CD4-positive, alpha-beta T cell treated with Interleukin-6 at 100 ng/mL for 8 hours (primary cell): ENCODE measurements around the gene AKAP7.
"Not testable (repeated sequence)": the region's sequence is repeated elsewhere in the genome, so short reads cannot be mapped to it uniquely, and the experiment has no call there.

Experiments used
- DNase-seq: peaks from one replicate; pipeline ENCODE4 v3.0.0-alpha.2; 2020; ENCODE audit warnings: mixed read lengths, low spot score

AKAP7 gene

GRCh38 chr6:131293472-131293911 lies 158.2 kb downstream of the AKAP7 start:
- no peak for DNase-seq

DNA sequence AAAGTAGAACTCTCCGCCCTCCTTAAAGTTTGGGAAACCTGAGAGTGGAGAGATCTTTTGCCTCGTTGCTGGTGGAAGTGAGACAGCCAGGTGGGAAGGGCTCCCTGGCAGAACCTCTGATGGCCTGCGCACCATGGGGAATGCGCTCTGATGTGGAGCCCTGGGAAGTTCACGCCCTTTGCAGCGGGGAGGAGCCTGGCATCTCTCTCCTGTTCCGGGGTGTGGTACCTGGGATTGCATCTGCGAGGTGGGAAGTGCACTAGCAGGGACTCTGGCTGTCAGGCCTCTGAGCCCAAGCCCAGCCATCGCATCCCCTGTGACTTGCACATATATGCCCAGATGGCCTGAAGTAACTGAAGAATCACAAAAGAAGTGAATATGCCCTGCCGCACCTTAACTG lies 159.8 kb downstream of the AKAP7 start:
- no peak for DNase-seq

GRCh38 chr6:131300826-131301225 lies 165.6 kb downstream of the AKAP7 start:
- not testable (repeated sequence) for DNase-seq

DNA sequence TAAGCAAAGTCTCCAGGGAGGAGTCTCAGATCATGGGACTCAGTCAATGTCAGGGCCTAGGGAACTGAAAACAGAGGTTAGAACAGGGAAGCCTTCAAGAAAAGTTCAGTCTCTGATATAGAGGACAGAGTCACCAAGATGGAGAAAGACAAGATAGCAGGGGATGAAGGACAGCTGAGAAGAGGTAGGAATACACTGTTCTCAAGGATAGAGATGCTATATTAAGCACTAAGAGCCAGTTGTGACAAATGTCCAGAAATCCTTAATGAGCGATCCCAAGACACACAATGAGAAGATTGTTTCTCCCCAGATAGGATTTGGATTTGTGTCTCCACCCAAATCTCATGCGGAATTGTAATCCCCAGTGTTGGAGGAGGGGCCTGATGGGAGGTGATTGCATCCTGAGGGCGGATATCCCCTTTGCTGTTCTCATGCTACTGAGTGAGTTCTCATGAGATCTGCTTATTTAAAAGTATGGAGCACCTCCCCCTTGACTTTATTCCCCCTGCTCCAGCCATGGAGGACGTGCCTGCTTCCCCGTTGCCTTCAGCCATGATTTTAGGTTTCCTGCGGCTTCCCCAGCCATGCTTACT lies 168.2 kb downstream of the AKAP7 start:
- DNase-seq, result no peak

DNA sequence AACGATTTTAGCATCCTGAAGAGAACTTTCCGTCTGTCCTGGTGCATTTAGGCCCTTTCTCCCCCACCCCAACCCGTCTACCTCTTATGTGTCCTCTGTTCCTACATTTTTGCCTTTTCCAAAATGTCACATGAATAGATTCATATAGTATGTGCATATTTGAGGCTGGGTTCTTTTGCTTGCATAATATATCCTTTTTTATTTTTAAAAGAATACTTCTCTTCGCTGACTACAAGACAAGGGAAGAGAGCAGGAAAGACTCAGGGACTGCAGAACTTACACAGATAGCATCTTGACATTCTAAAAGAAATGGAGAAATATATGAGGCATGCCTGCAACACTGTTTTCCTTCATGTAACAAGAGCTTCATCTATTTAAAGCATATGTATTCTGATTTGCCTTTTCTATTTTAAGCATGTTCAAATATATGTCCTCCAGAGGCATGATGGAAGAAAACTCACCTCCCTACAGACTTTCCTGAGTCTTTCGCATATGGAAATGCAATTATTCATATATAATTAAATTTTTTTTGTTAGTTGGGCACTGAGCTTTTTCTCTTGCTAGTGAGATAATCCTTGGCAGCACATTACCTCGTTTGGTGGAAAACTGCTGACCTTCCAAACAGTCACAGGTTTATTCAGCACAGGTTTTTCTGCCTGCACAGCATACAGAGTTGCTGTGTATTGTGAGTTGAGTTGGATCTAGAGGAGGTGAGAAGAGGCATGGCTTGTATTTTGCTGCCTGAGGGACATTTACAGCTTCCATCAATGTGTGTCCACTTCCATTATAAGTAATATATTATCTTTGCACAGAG lies 170.0 kb downstream of the AKAP7 start:
- DNase-seq, result no peak

DNA sequence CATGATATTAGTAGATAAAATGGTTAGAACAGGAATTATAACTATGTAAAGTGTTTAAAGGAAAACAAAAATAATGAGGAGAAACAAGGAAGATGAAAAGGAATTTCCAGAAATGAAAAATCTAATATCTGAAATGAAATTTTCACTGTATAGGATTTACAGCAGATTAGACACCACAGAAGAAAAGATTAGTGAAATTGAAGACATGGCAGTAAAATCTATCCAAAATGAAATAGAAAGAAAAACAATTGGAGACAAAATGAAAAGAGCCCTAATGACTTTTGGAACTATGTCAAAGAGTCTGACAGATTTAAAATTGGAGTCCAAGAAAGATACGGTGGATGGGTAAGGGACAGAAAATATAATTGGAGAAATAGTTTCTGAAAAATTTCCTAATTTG lies 174.2 kb downstream of the AKAP7 start:
- DNase-seq, result no peak

DNA sequence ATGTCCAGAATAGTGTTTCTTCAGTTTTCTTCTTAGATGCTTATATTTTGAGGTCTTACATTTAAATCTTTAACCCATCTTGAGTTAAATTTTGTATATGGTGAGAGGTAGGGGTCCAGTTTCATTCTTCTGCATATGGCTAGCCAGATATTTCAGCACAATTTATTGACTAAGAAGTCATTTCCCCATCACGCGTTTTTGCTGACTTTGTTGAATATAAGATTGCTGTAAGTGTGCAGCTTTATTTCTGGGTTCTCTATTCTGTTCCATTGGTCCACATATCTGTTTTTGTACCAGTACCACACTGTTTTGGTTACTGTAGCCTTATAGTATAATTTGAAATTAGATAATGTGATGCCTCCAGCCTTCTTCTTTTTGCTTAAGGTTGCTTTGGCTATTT lies 179.6 kb downstream of the AKAP7 start:
- DNase-seq, result no peak

- no peak for DNase-seq
Observed at GRCh38 chr6:131316654-131317053, 181.4 kb downstream of the AKAP7 start.

- DNase-seq, result no peak
Observed at GRCh38 chr6:131317516-131317915, 182.2 kb downstream of the AKAP7 start.

DNA sequence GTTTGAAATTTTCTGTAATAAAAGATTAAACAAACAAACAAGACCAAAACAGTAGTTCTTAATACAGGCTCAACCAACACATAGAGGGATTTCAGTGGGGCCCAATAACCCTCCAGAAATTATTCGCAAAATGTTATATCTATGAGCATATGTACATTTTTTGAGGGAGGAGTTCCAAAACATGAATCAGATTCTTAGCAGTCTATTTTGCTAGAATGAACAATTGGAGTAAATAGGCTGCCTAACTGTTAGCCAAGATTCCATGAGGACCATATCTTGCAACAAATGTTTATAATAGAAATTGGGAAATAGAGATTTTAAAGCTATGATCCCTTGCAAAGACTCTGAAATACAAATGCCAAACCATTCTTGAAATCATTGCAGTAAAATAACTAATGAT lies 186.3 kb downstream of the AKAP7 start:
- no peak for DNase-seq

GRCh38 chr6:131322125-131322524 lies 186.9 kb downstream of the AKAP7 start:
- DNase-seq, result no peak

DNA sequence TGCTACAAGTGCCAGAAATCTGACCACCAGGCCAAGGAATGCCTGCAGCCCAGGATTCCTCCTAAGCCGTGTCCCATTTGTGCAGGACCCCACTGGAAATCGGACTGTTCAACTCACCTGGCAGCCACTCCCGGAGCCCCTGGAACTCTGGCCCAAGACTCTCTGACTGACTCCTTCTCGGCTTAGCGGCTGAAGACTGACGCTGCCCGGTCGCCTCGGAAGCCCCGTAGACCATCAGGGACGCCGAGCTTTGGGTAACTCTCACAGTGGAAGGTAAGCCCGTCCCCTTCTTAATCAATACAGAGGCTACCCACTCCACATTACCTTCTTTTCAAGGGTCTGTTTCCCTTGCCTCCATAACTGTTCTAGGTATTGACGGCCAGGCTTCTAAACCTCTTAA lies 190.4 kb downstream of the AKAP7 start:
- DNase-seq, result not testable (repeated sequence)

DNA sequence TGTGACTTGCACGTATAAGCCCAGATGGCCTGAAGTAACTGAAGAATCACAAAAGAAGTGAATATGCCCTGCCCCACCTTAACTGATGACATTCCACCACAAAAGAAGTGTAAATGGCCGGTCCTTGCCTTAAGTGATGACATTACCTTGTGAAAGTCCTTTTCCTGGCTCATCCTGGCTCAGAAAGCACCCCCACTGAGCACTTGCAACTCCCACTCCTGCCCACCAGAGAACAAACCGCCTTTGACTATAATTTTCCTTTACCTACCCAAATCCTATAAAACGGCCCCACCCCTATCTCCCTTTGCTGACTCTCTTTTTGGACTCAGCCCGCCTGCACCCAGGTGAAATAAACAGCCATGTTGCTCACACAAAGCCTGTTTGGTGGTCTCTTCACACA lies 193.5 kb downstream of the AKAP7 start:
- not testable (repeated sequence) for DNase-seq

DNA sequence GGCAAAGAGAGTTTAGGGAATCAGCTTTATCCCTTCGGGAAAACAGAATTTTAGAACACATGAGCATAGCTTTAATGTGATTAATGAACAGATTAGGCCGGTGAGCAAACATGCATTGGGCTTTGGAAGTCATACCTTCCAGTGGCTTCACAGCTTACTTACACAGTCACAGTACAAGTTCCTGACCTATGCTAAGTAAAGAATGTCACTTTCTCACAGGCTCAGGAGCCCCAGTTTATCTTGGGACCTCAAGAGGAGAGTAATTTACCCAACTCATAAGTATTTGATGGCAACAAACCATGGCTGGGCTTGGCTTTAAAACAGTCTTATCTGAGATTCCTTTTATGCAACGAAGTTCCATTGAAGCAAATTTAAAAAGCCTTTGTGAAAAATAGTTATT lies 195.9 kb downstream of the AKAP7 start:
- DNase-seq, result no peak

DNA sequence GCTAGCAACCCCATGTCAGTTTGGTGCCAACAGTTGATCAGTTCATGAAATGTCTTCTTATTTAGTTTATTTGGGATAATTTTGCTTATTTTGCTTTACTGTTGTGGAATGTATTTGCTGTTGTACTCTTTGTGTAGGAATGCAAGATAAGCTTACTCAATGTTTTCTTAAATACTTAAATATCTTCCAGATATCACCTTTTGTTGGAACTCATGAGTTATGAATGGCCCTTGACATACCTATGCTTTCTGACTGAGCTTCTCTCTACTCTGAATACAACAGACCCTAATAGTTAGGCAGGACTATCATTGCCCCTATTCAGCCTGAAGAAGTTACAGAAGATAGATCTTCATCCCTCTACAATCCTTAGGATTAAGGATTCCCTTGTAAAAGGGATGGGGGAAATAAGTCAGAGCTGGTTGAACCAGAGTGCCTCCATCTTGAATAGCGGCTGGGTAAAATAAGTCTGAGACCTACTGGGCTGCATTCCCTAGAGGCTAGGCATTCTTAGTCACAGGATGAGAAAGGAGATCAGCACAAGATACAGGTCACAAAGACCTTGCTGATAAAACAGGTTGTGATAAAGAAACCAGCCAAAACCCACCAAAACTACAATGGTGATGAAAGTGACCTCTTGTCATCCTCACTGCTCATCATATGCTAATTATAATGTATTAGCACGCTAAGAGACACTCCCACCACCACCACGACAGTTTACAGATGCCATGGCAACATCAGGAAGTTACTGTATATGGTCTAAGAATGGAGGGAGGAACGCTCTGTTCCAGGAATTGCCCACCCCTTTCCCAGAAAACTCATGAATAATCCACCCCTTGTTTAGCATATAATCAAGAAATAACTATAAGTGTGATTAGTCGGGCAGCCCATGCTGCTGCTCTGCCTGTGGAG lies 196.9 kb downstream of the AKAP7 start:
- no peak for DNase-seq
